Measurements from ENCODE around the gene RIPOR1. TPM values are rescaled to one million over a fixed set of nuclear protein-coding genes. Genes with fewer than 3 reads are reported as not detected.
"Not testable (repeated sequence)": the region's sequence is repeated elsewhere in the genome, so short reads cannot be mapped to it uniquely, and the experiment has no call there.

RIPOR1 gene
- total RNA-seq, 1 donor from 2014 or later = 116 TPM

DNA sequence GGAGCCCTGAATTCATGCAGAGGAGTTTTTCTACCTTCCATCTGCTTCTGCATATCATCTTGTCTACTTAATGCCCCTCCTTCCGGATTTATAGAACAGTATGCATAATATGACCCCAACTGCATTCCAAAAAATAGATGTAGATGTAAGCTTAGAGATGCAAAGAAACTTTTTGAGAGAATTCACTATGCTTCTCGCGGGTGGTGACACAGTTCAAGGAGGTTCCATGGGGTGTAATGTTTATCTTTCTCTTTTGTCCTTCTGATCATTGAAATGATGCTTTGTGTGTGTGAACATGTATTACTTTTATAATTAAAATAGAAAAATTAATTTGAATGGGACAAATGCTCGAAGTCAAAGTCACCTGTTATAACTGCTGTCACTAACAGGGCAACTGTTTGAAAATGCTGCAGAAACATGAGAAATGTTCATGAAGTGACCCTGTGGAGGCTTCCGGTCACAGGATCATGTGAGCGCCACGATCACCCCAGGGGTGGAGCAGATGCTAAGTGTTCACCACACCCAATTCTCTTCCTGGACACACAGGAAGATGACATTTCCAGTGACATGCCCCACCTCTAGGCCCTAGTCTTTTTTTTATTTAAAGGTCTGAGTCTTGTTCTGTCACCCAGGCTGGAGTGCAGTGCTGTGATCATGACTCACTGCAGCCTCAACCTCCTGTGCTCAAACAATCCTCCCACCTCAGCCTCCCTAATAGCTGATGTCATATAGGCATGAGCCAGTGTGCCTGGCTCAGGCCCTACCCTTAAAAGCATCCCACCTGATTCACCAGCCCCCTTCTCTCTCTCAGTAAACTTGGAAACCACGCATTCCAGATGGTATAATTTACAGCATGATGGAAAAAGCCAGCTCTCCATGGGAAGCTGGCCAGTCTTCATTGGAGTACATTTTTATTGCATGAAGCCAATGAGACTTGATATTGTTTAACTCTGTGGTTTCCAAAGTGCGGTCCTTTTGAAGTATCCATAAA is 24.3 kb upstream of the RIPOR1 start:
- H3K27ac Mint-ChIP-seq (ENCODE audit: unreplicated experiment) = no peak overlapping the region
- no peak for DNase-seq (ENCODE audit: low read depth)

GRCh38 chr16:67506468-67506867 is 22.2 kb upstream of the RIPOR1 start:
- Mint-ChIP-seq H3K27ac (ENCODE audit: unreplicated experiment) (no peak overlapping the region), H3K9me3 (ENCODE audit: unreplicated experiment) (no peaks in the 10 kb centered on the region), H3K4me1 (ENCODE audit: low read depth, unreplicated experiment) (no peaks in the 10 kb centered on the region), H3K4me3 (ENCODE audit: unreplicated experiment) (no peak overlapping the region), H3K36me3 (ENCODE audit: low read depth, unreplicated experiment) (no peaks in the 10 kb centered on the region), H3K27me3 (ENCODE audit: low read depth, unreplicated experiment) (peaks cover 21% of the 10 kb centered on the region)
- H3K27me3 ChIP-seq (ENCODE audit: insufficient read depth, low read length) = no peaks in the 10 kb centered on the region
- TF ChIP-seq, protein P1, sequence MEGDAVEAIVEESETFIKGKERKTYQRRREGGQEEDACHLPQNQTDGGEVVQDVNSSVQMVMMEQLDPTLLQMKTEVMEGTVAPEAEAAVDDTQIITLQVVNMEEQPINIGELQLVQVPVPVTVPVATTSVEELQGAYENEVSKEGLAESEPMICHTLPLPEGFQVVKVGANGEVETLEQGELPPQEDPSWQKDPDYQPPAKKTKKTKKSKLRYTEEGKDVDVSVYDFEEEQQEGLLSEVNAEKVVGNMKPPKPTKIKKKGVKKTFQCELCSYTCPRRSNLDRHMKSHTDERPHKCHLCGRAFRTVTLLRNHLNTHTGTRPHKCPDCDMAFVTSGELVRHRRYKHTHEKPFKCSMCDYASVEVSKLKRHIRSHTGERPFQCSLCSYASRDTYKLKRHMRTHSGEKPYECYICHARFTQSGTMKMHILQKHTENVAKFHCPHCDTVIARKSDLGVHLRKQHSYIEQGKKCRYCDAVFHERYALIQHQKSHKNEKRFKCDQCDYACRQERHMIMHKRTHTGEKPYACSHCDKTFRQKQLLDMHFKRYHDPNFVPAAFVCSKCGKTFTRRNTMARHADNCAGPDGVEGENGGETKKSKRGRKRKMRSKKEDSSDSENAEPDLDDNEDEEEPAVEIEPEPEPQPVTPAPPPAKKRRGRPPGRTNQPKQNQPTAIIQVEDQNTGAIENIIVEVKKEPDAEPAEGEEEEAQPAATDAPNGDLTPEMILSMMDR (IDR thresholded peaks at IDR 0.05; ENCODE audit: insufficient read depth, low read depth, low read length) = no peak
- no peak for TF ChIP-seq EZH2 (IDR thresholded peaks at IDR 0.05; ENCODE audit: insufficient read depth, low read length)
- no peak overlapping the region for H3K27ac ChIP-seq (ENCODE audit: low read depth, low read length)
- H3K9me3 ChIP-seq (ENCODE audit: insufficient read depth, low read depth, low read length) = no peaks in the 10 kb centered on the region
- no peaks in the 10 kb centered on the region for H3K79me2 ChIP-seq (ENCODE audit: insufficient read depth, low read length)
- H4K20me1 ChIP-seq (ENCODE audit: insufficient read depth, low read length) = no peaks in the 10 kb centered on the region
- no peak overlapping the region for H3K4me3 ChIP-seq (ENCODE audit: insufficient read depth, low read depth, low read length)
- no peak overlapping the region for H2AFZ ChIP-seq (ENCODE audit: low read depth, low read length)
- H3K4me1 ChIP-seq (ENCODE audit: insufficient read depth, low read length) = no peaks in the 10 kb centered on the region
- H3K4me2 ChIP-seq (ENCODE audit: low read length) = no peak overlapping the region
- H3K36me3 ChIP-seq (ENCODE audit: insufficient read depth, low read length) = no peaks in the 10 kb centered on the region
- DNase-seq (ENCODE audit: low read depth) (no peak), FAIRE-seq (no peak)
- H3K9ac ChIP-seq (ENCODE audit: low read length) = no peak overlapping the region

More for the DNA sequence above, 24.3 kb upstream of the RIPOR1 start:
- Histone ChIP-seq H2AFZ (ENCODE audit: low read depth, low read length) (no peak overlapping the region), H3K27me3 (ENCODE audit: insufficient read depth, low read length) (no peaks in the 10 kb centered on the region), H3K9me3 (ENCODE audit: insufficient read depth, low read depth, low read length) (no peaks in the 10 kb centered on the region), H3K4me3 (ENCODE audit: insufficient read depth, low read depth, low read length) (no peak overlapping the region), H4K20me1 (ENCODE audit: insufficient read depth, low read length) (no peaks in the 10 kb centered on the region), H3K27ac (ENCODE audit: low read depth, low read length) (no peak overlapping the region), H3K79me2 (ENCODE audit: insufficient read depth, low read length) (no peaks in the 10 kb centered on the region), H3K36me3 (ENCODE audit: insufficient read depth, low read length) (no peaks in the 10 kb centered on the region), H3K4me1 (ENCODE audit: insufficient read depth, low read length) (no peaks in the 10 kb centered on the region), H3K9ac (ENCODE audit: low read length) (no peak overlapping the region), H3K4me2 (ENCODE audit: low read length) (no peak overlapping the region)
- FAIRE-seq = no peak
- H3K9me3 Mint-ChIP-seq (ENCODE audit: unreplicated experiment) = peaks cover 2% of the 10 kb centered on the region
- TF ChIP-seq, protein P1 (IDR thresholded peaks at IDR 0.05; ENCODE audit: insufficient read depth, low read depth, low read length) = no peak
- no peak for TF ChIP-seq EZH2 (IDR thresholded peaks at IDR 0.05; ENCODE audit: insufficient read depth, low read length)
- no peaks in the 10 kb centered on the region for H3K36me3 Mint-ChIP-seq (ENCODE audit: low read depth, unreplicated experiment)
- no peak overlapping the region for H3K4me3 Mint-ChIP-seq (ENCODE audit: unreplicated experiment)
- H3K4me1 Mint-ChIP-seq (ENCODE audit: low read depth, unreplicated experiment) = no peaks in the 10 kb centered on the region
- H3K27me3 Mint-ChIP-seq (ENCODE audit: low read depth, unreplicated experiment) = peaks cover 28% of the 10 kb centered on the region

DNA sequence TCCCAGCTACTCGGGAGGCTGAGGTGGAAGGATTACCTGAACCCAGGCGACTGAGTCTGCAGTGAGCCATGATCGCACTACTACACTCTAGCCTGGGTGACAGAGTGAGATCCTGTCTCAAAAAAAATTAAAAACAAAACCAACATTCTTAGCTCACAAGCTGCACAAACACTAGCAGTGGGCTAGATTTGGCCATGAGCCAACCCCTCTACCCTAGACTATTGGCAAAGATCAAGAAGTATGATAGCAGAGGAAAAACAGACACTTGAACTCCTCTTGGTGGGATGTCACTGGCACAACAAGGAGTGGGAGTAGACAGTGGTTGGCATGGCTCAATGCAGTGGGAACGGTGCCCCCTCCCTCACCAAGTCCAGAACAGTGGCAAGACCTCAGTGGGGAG is 19.6 kb upstream of the RIPOR1 start:
- no peak overlapping the region for H3K4me3 Mint-ChIP-seq (ENCODE audit: unreplicated experiment)
- DNase-seq (ENCODE audit: low read depth) (no peak), FAIRE-seq (no peak)
- H3K27me3 Mint-ChIP-seq (ENCODE audit: low read depth, unreplicated experiment) = peaks cover 18% of the 10 kb centered on the region
- H3K9me3 ChIP-seq (ENCODE audit: insufficient read depth, low read depth, low read length) = no peaks in the 10 kb centered on the region
- no peaks in the 10 kb centered on the region for H3K9me3 Mint-ChIP-seq (ENCODE audit: unreplicated experiment)
- H3K27ac ChIP-seq (ENCODE audit: low read depth, low read length) = no peak overlapping the region
- H3K9ac ChIP-seq (ENCODE audit: low read length) = no peak overlapping the region
- H3K4me3 ChIP-seq (ENCODE audit: insufficient read depth, low read depth, low read length) = no peak overlapping the region
- H3K4me1 Mint-ChIP-seq (ENCODE audit: low read depth, unreplicated experiment) = no peaks in the 10 kb centered on the region
- no peaks in the 10 kb centered on the region for H3K4me1 ChIP-seq (ENCODE audit: insufficient read depth, low read length)
- no peaks in the 10 kb centered on the region for H4K20me1 ChIP-seq (ENCODE audit: insufficient read depth, low read length)
- H2AFZ ChIP-seq (ENCODE audit: low read depth, low read length) = no peak overlapping the region
- no peaks in the 10 kb centered on the region for H3K36me3 ChIP-seq (ENCODE audit: insufficient read depth, low read length)
- no peaks in the 10 kb centered on the region for H3K27me3 ChIP-seq (ENCODE audit: insufficient read depth, low read length)
- TF ChIP-seq, protein P1 (IDR thresholded peaks at IDR 0.05; ENCODE audit: insufficient read depth, low read depth, low read length) = no peak
- no peak for TF ChIP-seq EZH2 (IDR thresholded peaks at IDR 0.05; ENCODE audit: insufficient read depth, low read length)
- H3K4me2 ChIP-seq (ENCODE audit: low read length) = no peak overlapping the region
- H3K79me2 ChIP-seq (ENCODE audit: insufficient read depth, low read length) = no peaks in the 10 kb centered on the region
- H3K36me3 Mint-ChIP-seq (ENCODE audit: low read depth, unreplicated experiment) = no peaks in the 10 kb centered on the region
- no peak overlapping the region for H3K27ac Mint-ChIP-seq (ENCODE audit: unreplicated experiment)

- H3K27me3 ChIP-seq (ENCODE audit: insufficient read depth, low read length); DNase-seq (ENCODE audit: low read depth); H3K9me3 Mint-ChIP-seq (ENCODE audit: unreplicated experiment); H2AFZ ChIP-seq (ENCODE audit: low read depth, low read length); H3K27me3 Mint-ChIP-seq (ENCODE audit: low read depth, unreplicated experiment); H3K4me2 ChIP-seq (ENCODE audit: low read length); H3K4me3 ChIP-seq (ENCODE audit: insufficient read depth, low read depth, low read length); FAIRE-seq; H3K4me3 Mint-ChIP-seq (ENCODE audit: unreplicated experiment); H3K9me3 ChIP-seq (ENCODE audit: insufficient read depth, low read depth, low read length); H3K27ac Mint-ChIP-seq (ENCODE audit: unreplicated experiment); H3K79me2 ChIP-seq (ENCODE audit: insufficient read depth, low read length); H3K36me3 ChIP-seq (ENCODE audit: insufficient read depth, low read length); H3K36me3 Mint-ChIP-seq (ENCODE audit: low read depth, unreplicated experiment); H3K27ac ChIP-seq (ENCODE audit: low read depth, low read length); H3K9ac ChIP-seq (ENCODE audit: low read length); H4K20me1 ChIP-seq (ENCODE audit: insufficient read depth, low read length): not testable (repeated sequence)
- H3K4me1 ChIP-seq (ENCODE audit: insufficient read depth, low read length) = peaks cover 15% of the 10 kb centered on the region
- H3K4me1 Mint-ChIP-seq (ENCODE audit: low read depth, unreplicated experiment) = peaks cover 13% of the 10 kb centered on the region
Observed at GRCh38 chr16:67513892-67514291, 14.7 kb upstream of the RIPOR1 start.
